GOT3 (cell line): Measurements from ENCODE around the gene DCTPP1.
A peak's percentile ranks its signal among the peaks of the same experiment; 100 is the strongest.
"Not testable (repeated sequence)": the region's sequence is repeated elsewhere in the genome, so short reads cannot be mapped to it uniquely, and the experiment has no call there.

ENCODE experiments used
- DNase-seq: peaks from one replicate; lab custom pipeline; 2025; ENCODE audit warnings: mixed read lengths; lab: John Stamatoyannopoulos, UW

The DCTPP1 gene

GRCh38 chr16:30413112-30413806 lies 16.6 kb downstream of the DCTPP1 start:
- no peak for DNase-seq

- peak; percentile 48 for DNase-seq
These were observed 20.4 kb downstream of the DCTPP1 start for GRCh38 chr16:30409125-30410060.

GRCh38 chr16:30407804-30408534 lies 21.9 kb downstream of the DCTPP1 start:
- no peak for DNase-seq

GRCh38 chr16:30407102-30407803 lies 22.6 kb downstream of the DCTPP1 start, which contains the start of gene ZNF771:
Gene ZNF771 (plus strand): TSS chr16:30407606. CDS start chr16:30408054, 448 bp downstream.
- peak; percentile 86 for DNase-seq

DNA sequence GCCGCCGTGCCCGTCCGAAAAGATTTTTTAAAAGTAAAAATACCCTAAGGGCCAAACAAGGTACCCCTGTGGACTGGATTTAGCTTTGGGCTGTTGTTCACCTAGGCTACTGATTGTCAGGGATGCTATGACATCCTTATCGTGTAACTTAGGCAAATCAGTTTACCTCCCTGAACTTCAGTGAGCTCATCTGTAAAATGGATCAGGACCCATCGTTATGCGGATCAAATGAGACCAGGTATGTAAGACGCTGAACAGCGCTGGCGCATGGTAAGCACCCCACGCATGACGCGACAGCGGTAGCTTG lies 23.1 kb downstream of the DCTPP1 start:
- no peak for DNase-seq

GRCh38 chr16:30401768-30402425 lies 27.9 kb downstream of the DCTPP1 start:
- DNase-seq = no peak

DNA sequence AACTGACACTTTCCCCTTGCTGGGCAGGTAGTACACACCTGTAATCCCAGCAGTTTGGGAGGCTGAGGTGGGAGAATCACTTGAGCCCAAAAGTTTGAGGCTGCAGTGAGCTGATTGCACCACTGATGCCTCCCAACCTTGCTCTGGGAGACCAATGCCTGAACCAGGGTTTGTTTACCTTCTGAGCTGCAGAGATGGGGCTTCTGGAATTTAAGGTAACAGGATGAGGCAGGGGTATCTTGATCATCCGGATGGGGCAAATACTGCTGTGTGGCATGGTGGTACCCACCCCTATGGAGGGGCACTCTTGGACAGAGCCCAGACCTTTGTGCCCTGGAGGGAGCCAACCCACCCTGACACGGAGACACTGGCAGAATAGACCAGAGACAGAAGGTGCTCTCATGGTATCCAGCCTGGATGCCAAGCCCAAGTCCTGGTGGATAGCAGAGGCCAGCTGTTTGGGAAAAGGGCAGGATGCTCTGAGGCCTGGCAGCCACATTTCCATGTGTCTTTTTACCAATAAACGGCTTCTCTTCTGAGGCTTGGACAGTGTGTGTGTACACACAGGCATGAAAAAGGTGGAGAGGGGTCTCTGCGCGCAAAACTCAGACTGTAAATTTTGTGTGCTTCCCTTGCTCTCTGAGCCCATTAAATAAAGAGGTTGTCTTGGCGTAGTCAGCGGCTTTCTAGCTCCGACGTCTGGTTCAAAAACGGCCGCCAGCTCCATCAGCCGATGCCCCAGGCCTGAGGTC lies 30.2 kb downstream of the DCTPP1 start:
- DNase-seq = no peak

DNA sequence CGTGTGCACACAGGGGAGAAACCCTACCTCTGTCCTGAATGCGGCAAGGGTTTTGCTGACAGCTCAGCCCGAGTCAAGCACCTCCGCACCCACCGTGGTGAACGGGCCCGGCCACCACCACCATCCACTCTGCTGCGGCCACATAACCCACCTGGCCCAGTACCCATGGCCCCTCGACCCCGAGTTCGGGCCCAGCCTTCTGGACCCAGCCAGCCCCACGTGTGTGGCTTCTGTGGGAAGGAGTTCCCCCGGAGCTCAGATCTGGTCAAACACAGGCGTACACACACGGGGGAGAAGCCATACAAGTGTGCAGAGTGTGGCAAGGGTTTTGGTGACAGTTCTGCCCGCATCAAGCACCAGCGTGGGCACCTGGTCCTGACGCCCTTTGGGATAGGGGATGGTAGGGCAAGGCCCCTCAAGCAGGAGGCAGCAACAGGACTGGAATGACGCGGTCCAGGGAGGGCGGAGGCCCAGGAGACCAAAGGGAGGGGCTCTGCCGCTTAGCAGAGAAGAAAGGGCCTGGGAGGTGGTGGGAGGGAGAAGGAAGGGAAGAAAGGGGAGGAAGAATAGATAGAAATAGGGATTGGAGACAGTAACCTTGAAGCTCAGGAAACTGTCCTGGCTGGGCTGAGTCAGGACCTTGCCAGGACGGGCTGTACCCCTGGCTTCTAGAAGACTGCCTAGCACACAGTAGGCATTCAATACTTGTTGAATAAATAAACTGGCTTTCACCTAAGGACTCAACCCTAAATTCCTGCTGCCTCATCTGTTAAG lies 31.0 kb downstream of the DCTPP1 start:
- DNase-seq = no peak

DNA sequence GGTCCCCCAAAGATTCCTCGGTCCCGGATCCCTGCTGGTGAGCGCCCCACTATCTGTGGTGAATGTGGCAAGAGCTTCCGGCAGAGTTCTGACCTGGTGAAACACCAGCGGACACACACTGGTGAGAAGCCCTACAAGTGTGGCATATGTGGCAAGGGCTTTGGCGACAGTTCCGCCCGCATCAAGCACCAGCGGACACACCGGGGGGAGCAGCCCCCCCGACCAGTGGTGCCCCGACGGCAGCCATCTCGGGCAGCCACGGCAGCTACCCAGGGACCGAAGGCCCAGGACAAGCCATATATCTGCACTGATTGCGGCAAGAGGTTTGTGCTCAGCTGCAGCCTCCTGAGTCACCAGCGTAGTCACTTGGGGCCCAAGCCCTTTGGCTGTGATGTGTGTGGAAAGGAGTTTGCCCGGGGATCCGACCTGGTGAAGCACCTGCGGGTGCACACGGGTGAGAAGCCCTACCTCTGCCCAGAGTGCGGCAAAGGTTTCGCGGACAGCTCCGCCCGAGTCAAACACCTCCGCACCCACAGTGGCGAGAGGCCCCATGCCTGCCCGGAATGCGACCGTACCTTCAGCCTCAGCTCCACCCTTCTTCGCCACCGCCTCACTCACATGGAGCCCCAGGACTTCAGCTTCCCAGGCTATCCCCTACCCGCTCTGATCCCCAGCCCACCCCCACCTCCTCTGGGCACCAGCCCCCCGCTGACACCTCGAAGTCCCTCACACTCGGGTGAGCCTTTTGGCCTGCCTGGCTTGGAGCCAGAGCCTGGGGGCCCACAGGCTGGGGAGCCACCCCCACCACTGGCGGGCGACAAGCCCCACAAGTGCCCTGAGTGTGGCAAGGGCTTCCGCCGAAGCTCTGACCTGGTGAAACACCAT lies 31.8 kb downstream of the DCTPP1 start:
- DNase-seq = no peak

DNA sequence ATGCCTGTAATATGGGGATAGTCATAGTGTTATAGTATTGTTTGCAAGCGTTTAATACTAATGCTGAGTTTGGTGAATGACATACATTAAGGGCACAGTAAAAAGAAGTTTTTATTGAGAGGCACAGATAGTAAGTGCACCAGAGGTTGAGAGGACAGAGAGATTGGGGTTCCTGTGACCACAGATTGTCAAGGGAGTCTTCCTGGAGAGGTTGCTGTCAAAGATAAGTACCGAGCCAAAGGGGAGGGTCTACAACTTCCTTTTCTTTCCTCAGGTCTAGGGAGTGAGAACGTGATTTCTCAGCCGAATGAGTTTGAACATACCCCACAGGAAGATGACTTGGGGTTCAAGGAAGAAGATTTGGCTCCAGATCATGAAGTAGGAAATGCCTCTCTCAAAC lies 32.8 kb downstream of the DCTPP1 start:
- DNase-seq = no peak

GRCh38 chr16:30396627-30397026 lies 33.2 kb downstream of the DCTPP1 start:
- not testable (repeated sequence) for DNase-seq

- no peak for DNase-seq
These were observed 33.7 kb downstream of the DCTPP1 start for GRCh38 chr16:30395992-30396585.

DNA sequence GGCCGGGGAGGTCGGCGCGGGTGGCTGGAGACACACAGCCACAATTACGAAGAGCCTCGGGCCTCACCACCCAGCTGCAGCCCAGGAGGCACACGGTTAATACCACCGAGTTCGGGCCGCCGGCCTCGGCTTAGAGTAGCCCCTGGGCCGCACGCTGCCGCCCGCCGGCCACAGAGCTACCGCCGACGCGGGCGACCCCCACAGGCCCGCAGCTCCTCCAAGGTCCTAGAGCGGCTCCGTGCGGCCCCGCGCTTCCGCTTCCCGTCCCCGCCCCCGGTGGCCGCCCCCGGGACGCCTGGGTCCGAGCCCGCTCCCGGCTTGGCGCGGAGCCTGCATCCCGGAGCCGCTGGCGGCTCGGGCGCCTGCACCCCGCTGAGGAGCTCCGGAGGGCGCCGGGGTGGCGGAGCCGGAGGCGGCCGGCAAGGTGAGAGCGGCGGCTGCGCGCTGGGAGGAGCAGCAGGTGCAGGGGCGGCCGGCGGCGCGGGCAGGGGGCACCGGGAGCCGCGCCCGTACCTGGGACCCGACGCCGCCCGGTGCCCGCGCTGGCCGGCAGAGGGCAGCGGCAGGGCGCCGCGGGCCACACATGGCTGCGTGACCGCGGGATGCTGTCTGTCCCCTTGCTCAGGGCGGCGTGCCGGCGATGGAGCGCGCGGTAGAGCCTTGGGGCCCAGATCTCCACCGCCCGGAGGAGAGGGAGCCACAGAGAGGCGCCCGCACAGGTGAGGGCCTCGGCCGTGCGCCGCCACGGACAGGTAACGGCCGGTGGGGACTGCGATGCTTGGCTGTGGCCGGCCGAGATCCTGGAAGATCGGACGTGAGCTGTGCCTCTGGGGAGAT lies 34.5 kb downstream of the DCTPP1 start, which contains the start of gene ZNF48:
TSS of gene ZNF48 (plus strand) at position 266 of the 837 bp plus-strand sequence. CDS start at position 641, 375 bp downstream.
- peak; percentile 23 for DNase-seq

GRCh38 chr16:30394592-30395154 lies 35.2 kb downstream of the DCTPP1 start:
- no peak for DNase-seq

DNA sequence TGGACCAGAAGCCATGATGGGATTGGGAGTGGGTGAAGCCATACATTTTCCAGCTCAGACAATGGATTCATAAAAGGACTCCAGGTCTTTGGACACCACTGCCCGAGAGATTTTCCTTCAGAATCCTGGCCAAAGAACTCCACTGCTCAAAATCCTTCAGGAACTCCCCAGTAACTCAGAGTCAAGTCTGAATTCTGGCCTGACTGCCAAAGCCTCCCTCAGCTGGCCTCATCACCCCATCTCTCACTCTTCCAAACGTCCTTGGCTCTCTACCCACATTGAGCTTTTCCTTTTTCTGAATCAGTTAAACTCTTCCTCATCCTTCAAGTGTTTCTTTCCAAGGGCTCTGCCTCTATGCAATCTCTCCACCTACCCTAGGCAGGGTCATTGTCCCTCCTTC lies 46.3 kb downstream of the DCTPP1 start:
- no peak for DNase-seq

DNA sequence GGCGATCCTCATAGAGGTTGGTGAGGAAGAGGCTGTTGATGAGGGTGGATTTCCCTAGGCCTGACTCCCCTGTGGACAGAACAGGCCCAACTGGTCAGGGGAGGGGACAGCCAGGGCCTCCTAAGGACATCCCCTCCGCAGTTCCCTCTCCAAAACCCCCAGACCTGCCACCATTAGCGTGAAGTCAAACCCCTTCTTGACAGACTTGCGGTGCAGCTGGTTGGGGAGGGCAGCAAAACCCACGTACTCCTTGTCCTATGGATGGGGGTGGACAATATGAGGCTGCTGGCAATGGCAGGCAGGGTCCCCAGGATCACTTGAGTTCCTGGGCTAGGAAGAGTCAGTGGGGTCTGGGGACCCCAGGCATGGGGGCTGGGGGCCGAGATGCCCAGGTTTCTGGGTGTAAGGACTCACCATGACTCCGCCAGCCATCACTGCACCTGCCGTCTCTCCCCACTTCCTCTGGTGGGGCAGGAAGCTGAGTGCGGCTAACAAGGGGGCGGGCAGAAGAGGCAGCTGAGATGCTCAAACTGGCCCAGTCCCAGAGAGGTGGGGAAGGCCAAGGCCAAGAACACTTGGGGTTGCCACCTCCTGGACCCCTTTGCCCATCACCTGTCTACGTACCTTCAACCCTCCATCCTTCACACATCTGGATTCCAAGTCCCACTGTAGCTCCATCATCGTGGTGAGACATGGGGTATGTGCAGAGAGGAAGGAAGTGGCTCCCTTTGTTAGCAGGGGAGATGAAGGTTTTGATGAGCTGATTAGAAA lies 47.5 kb downstream of the DCTPP1 start, which contains the start of gene SEPTIN1:
TSS of gene SEPTIN1 (minus strand) at position 451 of the 771 bp plus-strand sequence. CDS start at position 432, 19 bp downstream.
- DNase-seq = no peak
